Transverse colon (tissue), 4 donors: ENCODE measurements around the gene RGS7BP. TPM values are rescaled to one million over a fixed set of nuclear protein-coding genes. Genes with fewer than 3 reads are reported as not detected.

Experiments used
- DNase-seq: peaks from one replicate; pipeline ENCODE4 v3.0.0-alpha.2; 2019
- H3K27ac ChIP-seq, 4 donors: fragments of 200-600 bp; sonication (generic); 2 replicates each; pipeline ENCODE4 v1.5.1; 2016 to 2018; ENCODE audit warnings: inconsistent platforms in 4 of 4
- H3K27me3 ChIP-seq: fragments of 200-600 bp; sonication (generic); 2 replicates; pipeline ENCODE4 v1.5.1; 2017; ENCODE audit warnings: inconsistent platforms
- H3K36me3 ChIP-seq, 4 donors: fragments of 200-600 bp; sonication (generic); 2 replicates each; pipeline ENCODE4 v1.5.1; 2017 to 2019; ENCODE audit warnings: inconsistent platforms in 4 of 4
- H3K4me1 ChIP-seq, 4 donors: fragments of 200-600 bp; sonication (generic); 2 replicates each; pipeline ENCODE4 v1.5.1; 2017 to 2020; ENCODE audit warnings: inconsistent platforms in 4 of 4
- H3K4me3 ChIP-seq, 4 donors: fragments of 200-600 bp; sonication (generic); 1 replicate in 1 of 4; 2 replicates in 3 of 4; pipeline versions ENCODE4 v1.5.1 to v1.6.1; 2017 to 2019; ENCODE audit warnings: inconsistent platforms in 4 of 4
- H3K9me3 ChIP-seq, 2 donors: fragments of 200-600 bp; sonication (generic); 2 replicates each; pipeline ENCODE4 v1.5.1; 2017 to 2019; ENCODE audit warnings: inconsistent platforms in 2 of 2
- EP300 ChIP-seq: sonication (generic); formaldehyde crosslinking; IDR thresholded peaks from one replicate; pipeline ENCODE4 v1.6.1; 2017; ENCODE audit warnings: antibody characterized with exemption, low read depth
- POLR2A ChIP-seq: fragments of 450-650 bp; IDR thresholded peaks from one replicate; pipeline ENCODE4 v1.6.1; 2016; ENCODE audit warnings: antibody characterized with exemption, mild to moderate bottlenecking, moderate library complexity
- POLR2AphosphoS5 ChIP-seq, 3 donors: sonication (generic); formaldehyde crosslinking; IDR thresholded peaks; one replicate each; pipeline ENCODE4 v1.6.1; 2016; ENCODE audit warnings: antibody characterized with exemption in 3 of 3
- whole genome bisulfite sequencing, 2 donors: methylation state at CpG; one replicate each; pipeline ENCODE4 v1.1.5; 2018; ENCODE audit warnings: low coverage in 1 of 2; 5-methylcytosine and 5-hydroxymethylcytosine counted together
- in situ Hi-C, 4 donors: fragments of 200-750 bp; cut with MboI; loops; one replicate each; pipeline versions ENCODE4 v1.15.0 to v1.15.1; 2017; ENCODE audit warnings: low sequenced_read_pairs in 3 of 4, low pct_ligation_motif_present in 1 of 4, low pct_unique_long_range_greater_than_20kb in 1 of 4
- intact Hi-C: fragments of 100-400 bp; cut with DNase I; formaldehyde crosslinking; loops from one replicate; pipeline ENCODE4 v1.15.1; 2023; ENCODE audit warnings: low total_unique reads
- total RNA-seq, 4 donors: library from RNA; depleted of rRNA; stranded (reverse); fragments of >200 nt; gene quantifications; one replicate each; pipeline ENCODE4 v1.1.0, GENCODE V29; 2016
- TF ChIP-seq, protein P1 (sequence below), 5 experiments: fragments of 200-600 bp in 3 of 5; fragments of 450-650 bp in 2 of 5; sonication (generic) in 3 of 5; IDR thresholded peaks; 1 replicate in 2 of 5; 2 replicates in 3 of 5; pipeline ENCODE4 v1.5.1; 2016 to 2017; ENCODE audit warnings: antibody characterized with exemption in 5 of 5, inconsistent platforms in 3 of 5, mild to moderate bottlenecking in 2 of 5, moderate library complexity in 1 of 5

RGS7BP gene
- total RNA-seq, 4 donors from 2014 or later: 0.40 to 1.9 (median 0.41) TPM; not detected in 1

DNA sequence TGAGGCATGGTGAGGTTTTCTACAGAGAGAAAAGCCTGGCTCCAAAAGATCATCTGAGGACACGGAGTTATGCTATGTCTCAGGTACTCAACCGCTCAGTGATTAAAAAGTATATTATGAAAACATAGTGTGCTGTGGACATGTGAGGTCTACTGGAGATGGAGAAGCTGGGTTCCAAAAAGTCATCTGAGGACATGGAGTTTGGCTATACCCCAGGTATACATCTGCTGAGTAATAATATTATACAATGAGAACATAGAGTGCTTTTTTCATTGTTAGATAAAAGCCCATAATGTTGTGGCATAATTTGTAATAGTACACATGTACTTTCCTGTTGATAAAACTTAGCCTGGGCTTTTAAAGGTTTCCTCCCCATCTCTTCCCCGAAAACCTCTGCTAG lies 113.8 kb downstream of the RGS7BP start:
- 82 to 83% methylated on average over 2 to 3 of the region's 3 CpGs for WGBS, 2 donors
- TF ChIP-seq POLR2AphosphoS5 (IDR thresholded peaks at IDR 0.05) (no peak), POLR2A (no peak), EP300 (no peak)
- TF ChIP-seq, protein P1, sequence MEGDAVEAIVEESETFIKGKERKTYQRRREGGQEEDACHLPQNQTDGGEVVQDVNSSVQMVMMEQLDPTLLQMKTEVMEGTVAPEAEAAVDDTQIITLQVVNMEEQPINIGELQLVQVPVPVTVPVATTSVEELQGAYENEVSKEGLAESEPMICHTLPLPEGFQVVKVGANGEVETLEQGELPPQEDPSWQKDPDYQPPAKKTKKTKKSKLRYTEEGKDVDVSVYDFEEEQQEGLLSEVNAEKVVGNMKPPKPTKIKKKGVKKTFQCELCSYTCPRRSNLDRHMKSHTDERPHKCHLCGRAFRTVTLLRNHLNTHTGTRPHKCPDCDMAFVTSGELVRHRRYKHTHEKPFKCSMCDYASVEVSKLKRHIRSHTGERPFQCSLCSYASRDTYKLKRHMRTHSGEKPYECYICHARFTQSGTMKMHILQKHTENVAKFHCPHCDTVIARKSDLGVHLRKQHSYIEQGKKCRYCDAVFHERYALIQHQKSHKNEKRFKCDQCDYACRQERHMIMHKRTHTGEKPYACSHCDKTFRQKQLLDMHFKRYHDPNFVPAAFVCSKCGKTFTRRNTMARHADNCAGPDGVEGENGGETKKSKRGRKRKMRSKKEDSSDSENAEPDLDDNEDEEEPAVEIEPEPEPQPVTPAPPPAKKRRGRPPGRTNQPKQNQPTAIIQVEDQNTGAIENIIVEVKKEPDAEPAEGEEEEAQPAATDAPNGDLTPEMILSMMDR (IDR thresholded peaks at IDR 0.05): no peak
- intact Hi-C loops (loop anchor here (10.0 kb wide), 1 partner anchor 435 kb away; no protein-coding TSS in a partner anchor), in situ Hi-C loops (loop anchor here (10.0 to 25.0 kb wide), 4 partner anchors 382 to 482 kb away; partner anchors contain the start of gene RNF180 (in 1 of the 4))
- Histone ChIP-seq H3K36me3 (no peaks in the 10 kb centered on the region), H3K9me3 (no peaks in the 10 kb centered on the region), H3K4me1 (no peaks in the 10 kb centered on the region), H3K27me3 (no peaks in the 10 kb centered on the region), H3K4me3 (no peak overlapping the region), H3K27ac (no peak overlapping the region)
- no peak for DNase-seq

GRCh38 chr5:64622991-64623390 lies 117.2 kb downstream of the RGS7BP start:
- no peak overlapping the region for H3K4me3 ChIP-seq
- no peaks in the 10 kb centered on the region for H3K36me3 ChIP-seq
- WGBS, 2 donors: 30 to 55% methylated on average over 2 of the region's 2 CpGs
- H3K27me3 ChIP-seq: no peaks in the 10 kb centered on the region
- no peak overlapping the region for H3K27ac ChIP-seq
- no peaks in the 10 kb centered on the region for H3K9me3 ChIP-seq
- in situ Hi-C loops: loop anchor here in 3 of 4 donors (25.0 kb wide), 3 partner anchors 386 to 486 kb away; partner anchors contain the start of gene RNF180 (in 1 of the 3)
- DNase-seq: no peak
- intact Hi-C loops: no loop called here
- TF ChIP-seq POLR2A: no peak
- TF ChIP-seq EP300: no peak
- TF ChIP-seq, protein P1 (IDR thresholded peaks at IDR 0.05): no peak
- no peak for TF ChIP-seq POLR2AphosphoS5 (IDR thresholded peaks at IDR 0.05)
- no peaks in the 10 kb centered on the region for H3K4me1 ChIP-seq

DNA sequence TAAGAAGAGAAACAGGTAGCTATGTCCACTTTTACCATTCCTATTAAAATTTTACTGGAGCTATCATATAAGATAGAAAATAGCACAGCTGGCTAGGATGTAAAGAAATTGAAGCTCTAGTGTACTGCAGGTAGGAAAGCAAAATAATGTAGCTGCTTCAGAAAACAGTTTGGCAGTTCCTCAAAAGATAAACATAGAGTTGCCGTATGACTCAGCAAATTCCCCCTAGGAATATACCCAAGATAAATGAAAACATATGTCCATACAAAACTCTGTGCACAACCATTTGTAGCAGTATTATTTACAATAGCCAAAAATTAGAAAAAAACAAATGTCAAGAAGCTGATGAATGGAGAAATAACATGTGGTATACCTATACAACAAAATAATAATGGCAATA lies 119.9 kb downstream of the RGS7BP start:
- no peak for TF ChIP-seq POLR2AphosphoS5 (IDR thresholded peaks at IDR 0.05)
- no peak for TF ChIP-seq EP300
- TF ChIP-seq POLR2A: no peak
- no peak overlapping the region for H3K27ac ChIP-seq
- no peak overlapping the region for H3K4me3 ChIP-seq
- no peaks in the 10 kb centered on the region for H3K27me3 ChIP-seq
- in situ Hi-C loops: loop anchor here in 3 of 4 donors (25.0 kb wide), 1 partner anchor 862 kb away; the partner anchor contains the start of gene ADAMTS6 (in 3 of the 3)
- no peaks in the 10 kb centered on the region for H3K36me3 ChIP-seq
- no peak for DNase-seq
- no peaks in the 10 kb centered on the region for H3K4me1 ChIP-seq
- intact Hi-C loops: no loop called here
- H3K9me3 ChIP-seq: no peaks in the 10 kb centered on the region
- WGBS, 2 donors: 60 to 89% methylated on average over 1 of the region's 1 CpG

- Histone ChIP-seq H3K27ac (no peak overlapping the region), H3K4me1 (no peaks in the 10 kb centered on the region), H3K36me3 (no peaks in the 10 kb centered on the region), H3K9me3 (no peaks in the 10 kb centered on the region), H3K4me3 (no peak overlapping the region), H3K27me3 (no peaks in the 10 kb centered on the region)
- 50 to 63% methylated on average over 2 of the region's 2 CpGs for WGBS, 2 donors
- no peak for TF ChIP-seq POLR2A
- TF ChIP-seq EP300: no peak
- no peak for TF ChIP-seq POLR2AphosphoS5 (IDR thresholded peaks at IDR 0.05)
- TF ChIP-seq, protein P1 (IDR thresholded peaks at IDR 0.05): no peak
- in situ Hi-C loops (loop anchor here in 3 of 4 donors (25.0 kb wide), 1 partner anchor 858 kb away; the partner anchor contains the start of gene ADAMTS6 (in 3 of the 3)), intact Hi-C loops (no loop called here)
- no peak for DNase-seq
Observed at GRCh38 chr5:64628901-64629300, 123.1 kb downstream of the RGS7BP start.

GRCh38 chr5:64629841-64630240 lies 124.0 kb downstream of the RGS7BP start:
- intact Hi-C loops: no loop called here
- H3K27ac ChIP-seq: no peak overlapping the region
- in situ Hi-C loops: loop anchor here (5.0 to 25.0 kb wide), 3 partner anchors 152 to 857 kb away; partner anchors contain the start of gene ADAMTS6 (in 3 of the 4)

More at GRCh38 chr5:64629841-64630240, 124.0 kb downstream of the RGS7BP start:
- Histone ChIP-seq H3K9me3 (no peaks in the 10 kb centered on the region), H3K4me1 (no peaks in the 10 kb centered on the region), H3K36me3 (no peaks in the 10 kb centered on the region), H3K27me3 (no peaks in the 10 kb centered on the region), H3K4me3 (no peak overlapping the region)
- no peak for DNase-seq
- no peak for TF ChIP-seq EP300
- no peak for TF ChIP-seq POLR2AphosphoS5 (IDR thresholded peaks at IDR 0.05)
- TF ChIP-seq POLR2A: no peak
- TF ChIP-seq, protein P1 (IDR thresholded peaks at IDR 0.05): no peak
- WGBS, 2 donors: 60 to 76% methylated on average over 1 to 2 of the region's 2 CpGs
